Cerebellar nuclear complex (tissue), 1 donor: ENCODE results near the gene ABI1.
"Not testable (repeated sequence)": the region's sequence is repeated elsewhere in the genome, so short reads cannot be mapped to it uniquely, and the experiment has no call there.

Source experiments
- DNase-seq, 2 experiments: peaks; one replicate each; lab custom pipeline; 2025; lab: John Stamatoyannopoulos, UW

Gene ABI1

GRCh38 chr10:26860443-26861204, at the start of gene ABI1:
Gene ABI1 (minus strand): TSS chr10:26860958. CDS start chr10:26860863, 95 bp downstream.
- DNase-seq, result peak; percentile 93 to 94

- no peak for DNase-seq
These were observed 49.0 kb upstream of the ABI1 start for GRCh38 chr10:26909753-26910152.

- DNase-seq, result not testable (repeated sequence)
These were observed 44.6 kb upstream of the ABI1 start for GRCh38 chr10:26905253-26905781.

GRCh38 chr10:26903431-26904217, 42.9 kb upstream of the ABI1 start:
- no peak for DNase-seq

- not testable (repeated sequence) for DNase-seq
These were observed 31.7 kb upstream of the ABI1 start for GRCh38 chr10:26892306-26892923.

GRCh38 chr10:26890956-26891355, 30.2 kb upstream of the ABI1 start:
- no peak for DNase-seq

- DNase-seq, result no peak
These were observed 27.0 kb upstream of the ABI1 start for GRCh38 chr10:26887611-26888215.

- peak in 1 of 2 experiments; percentile 24 for DNase-seq
These were observed 21.0 kb upstream of the ABI1 start for GRCh38 chr10:26881600-26882331.

GRCh38 chr10:26879744-26880143, 19.0 kb upstream of the ABI1 start:
- DNase-seq, result no peak

GRCh38 chr10:26870766-26871165, 10.0 kb upstream of the ABI1 start:
- DNase-seq, result no peak

GRCh38 chr10:26869528-26869927, 8.8 kb upstream of the ABI1 start:
- no peak for DNase-seq

GRCh38 chr10:26863351-26864076, 2.8 kb upstream of the ABI1 start:
- DNase-seq, result no peak

- DNase-seq, result no peak
These were observed 644 bp upstream of the ABI1 start for GRCh38 chr10:26861205-26861998.

GRCh38 chr10:26860102-26860442, 686 bp downstream of the ABI1 start:
- DNase-seq, result peak in 1 of 2 experiments; percentile 8

- DNase-seq, result no peak
These were observed 1.3 kb downstream of the ABI1 start for GRCh38 chr10:26859241-26860101.

GRCh38 chr10:26858707-26859034, 2.1 kb downstream of the ABI1 start:
- DNase-seq, result no peak

GRCh38 chr10:26857991-26858706, 2.6 kb downstream of the ABI1 start:
- no peak for DNase-seq

- not testable (repeated sequence) for DNase-seq
These were observed 3.2 kb downstream of the ABI1 start for GRCh38 chr10:26857553-26857952.
